ENCODE data around the gene GLG1.

GLG1 gene

GRCh38 chr16:74465851-74466685 lies 140.8 kb downstream of the GLG1 start:
- H4K20me1 ChIP-seq (ENCODE audit: insufficient read depth, low read length), result no peaks in the 10 kb centered on the region
- no peak overlapping the region for H3K4me3 ChIP-seq (ENCODE audit: low read depth in 1 of 2, low read length in 2 of 2)
- H3K79me2 ChIP-seq (ENCODE audit: insufficient read depth, low read length), result no peaks in the 10 kb centered on the region
- H3K27ac ChIP-seq (ENCODE audit: low read length), result no peak overlapping the region
- ATAC-seq (ENCODE audit: insufficient read depth, low read depth), result no peak
- no peak for DNase-seq
- H2AFZ ChIP-seq (ENCODE audit: low read depth, low read length), result no peak overlapping the region
- H3K4me2 ChIP-seq (ENCODE audit: insufficient read depth, low read length), result no peak overlapping the region
- TF ChIP-seq CTCF (IDR thresholded peaks at IDR 0.05; ENCODE audit: borderline replicate concordance, extremely low read depth, low read length, poor library complexity, severe bottlenecking) (no peak), EZH2 (IDR thresholded peaks at IDR 0.05; ENCODE audit: borderline replicate concordance, low read depth, low read length, severe bottlenecking) (no peak)
- H3K27me3 ChIP-seq (ENCODE audit: insufficient read depth, low read length, poor library complexity), result no peaks in the 10 kb centered on the region
- peaks cover 66% of the 10 kb centered on the region for H3K36me3 ChIP-seq (ENCODE audit: insufficient read depth, low read length)
- no peak overlapping the region for H3K9ac ChIP-seq (ENCODE audit: low read depth, low read length)
- no peaks in the 10 kb centered on the region for H3K4me1 ChIP-seq (ENCODE audit: insufficient read depth, low read length)
- H3K9me3 ChIP-seq (ENCODE audit: insufficient read depth, low read length, severe bottlenecking), result no peaks in the 10 kb centered on the region

- no peak overlapping the region for H2AFZ ChIP-seq (ENCODE audit: low read depth, low read length)
- no peaks in the 10 kb centered on the region for H4K20me1 ChIP-seq (ENCODE audit: insufficient read depth, low read length)
- H3K4me2 ChIP-seq (ENCODE audit: insufficient read depth, low read length), result no peak overlapping the region
- TF ChIP-seq CTCF (IDR thresholded peaks at IDR 0.05; ENCODE audit: borderline replicate concordance, extremely low read depth, low read length, poor library complexity, severe bottlenecking), result no peak
- no peak for TF ChIP-seq EZH2 (IDR thresholded peaks at IDR 0.05; ENCODE audit: borderline replicate concordance, low read depth, low read length, severe bottlenecking)
- H3K4me1 ChIP-seq (ENCODE audit: insufficient read depth, low read length), result no peaks in the 10 kb centered on the region
- no peaks in the 10 kb centered on the region for H3K79me2 ChIP-seq (ENCODE audit: insufficient read depth, low read length)
- ATAC-seq (ENCODE audit: insufficient read depth, low read depth) (no peak), DNase-seq (no peak)
- no peaks in the 10 kb centered on the region for H3K9me3 ChIP-seq (ENCODE audit: insufficient read depth, low read length, severe bottlenecking)
- H3K36me3 ChIP-seq (ENCODE audit: insufficient read depth, low read length), result peaks cover 65% of the 10 kb centered on the region
- no peaks in the 10 kb centered on the region for H3K27me3 ChIP-seq (ENCODE audit: insufficient read depth, low read length, poor library complexity)
- no peak overlapping the region for H3K27ac ChIP-seq (ENCODE audit: low read length)
- no peak overlapping the region for H3K9ac ChIP-seq (ENCODE audit: low read depth, low read length)
- H3K4me3 ChIP-seq (ENCODE audit: low read depth in 1 of 2, low read length in 2 of 2), result no peak overlapping the region
Measured at GRCh38 chr16:74465281-74465680, 141.6 kb downstream of the GLG1 start.

- ATAC-seq (ENCODE audit: insufficient read depth, low read depth), result no peak
- no peak overlapping the region for H3K4me3 ChIP-seq (ENCODE audit: low read depth in 1 of 2, low read length in 2 of 2)
- H4K20me1 ChIP-seq (ENCODE audit: insufficient read depth, low read length), result no peaks in the 10 kb centered on the region
- H3K9me3 ChIP-seq (ENCODE audit: insufficient read depth, low read length, severe bottlenecking), result no peaks in the 10 kb centered on the region
- no peaks in the 10 kb centered on the region for H3K4me1 ChIP-seq (ENCODE audit: insufficient read depth, low read length)
- H2AFZ ChIP-seq (ENCODE audit: low read depth, low read length), result no peak overlapping the region
- peaks cover 53% of the 10 kb centered on the region for H3K36me3 ChIP-seq (ENCODE audit: insufficient read depth, low read length)
- H3K27me3 ChIP-seq (ENCODE audit: insufficient read depth, low read length, poor library complexity), result no peaks in the 10 kb centered on the region
- TF ChIP-seq EZH2 (IDR thresholded peaks at IDR 0.05; ENCODE audit: borderline replicate concordance, low read depth, low read length, severe bottlenecking), result no peak
- no peak for TF ChIP-seq CTCF (IDR thresholded peaks at IDR 0.05; ENCODE audit: borderline replicate concordance, extremely low read depth, low read length, poor library complexity, severe bottlenecking)
- no peak for DNase-seq
- H3K27ac ChIP-seq (ENCODE audit: low read length), result no peak overlapping the region
- H3K9ac ChIP-seq (ENCODE audit: low read depth, low read length), result no peak overlapping the region
- no peak overlapping the region for H3K4me2 ChIP-seq (ENCODE audit: insufficient read depth, low read length)
- H3K79me2 ChIP-seq (ENCODE audit: insufficient read depth, low read length), result no peaks in the 10 kb centered on the region
Measured at GRCh38 chr16:74463888-74464287, 143.0 kb downstream of the GLG1 start.

Measured in DND-41 (cell line).